RWPE1 (cell line): Measurements from ENCODE around the gene PLA2G1B.

Experiments used
- CTCF ChIA-PET: fragments of 350-600 bp; sonication (Branson Sonifier 250); formaldehyde crosslinking; extraction: SDS; loops from one replicate; lab custom pipeline; 2021; lab: Yijun Ruan, JAX
- POLR2A ChIA-PET: fragments of 400-600 bp; formaldehyde crosslinking; extraction: SDS; loops from one replicate; lab custom pipeline; 2020; ENCODE audit warnings: antibody characterized with exemption; ENCODE audit not compliant: low non-redundant PET; lab: Yijun Ruan, JAX
- DNase-seq: peaks from one replicate; pipeline ENCODE4 v3.0.0; 2012; ENCODE audit warnings: low spot score
- H3K27ac ChIP-seq: fragments of 450-650 bp; 2 replicates; pipeline ENCODE4 v1.5.1; 2017
- TF ChIP-seq, protein P1 (sequence below): fragments of 450-650 bp; conservative IDR thresholded peaks from 2 replicates; pipeline ENCODE4 v1.5.1; 2017; ENCODE audit warnings: low read depth, mild to moderate bottlenecking

PLA2G1B gene

DNA sequence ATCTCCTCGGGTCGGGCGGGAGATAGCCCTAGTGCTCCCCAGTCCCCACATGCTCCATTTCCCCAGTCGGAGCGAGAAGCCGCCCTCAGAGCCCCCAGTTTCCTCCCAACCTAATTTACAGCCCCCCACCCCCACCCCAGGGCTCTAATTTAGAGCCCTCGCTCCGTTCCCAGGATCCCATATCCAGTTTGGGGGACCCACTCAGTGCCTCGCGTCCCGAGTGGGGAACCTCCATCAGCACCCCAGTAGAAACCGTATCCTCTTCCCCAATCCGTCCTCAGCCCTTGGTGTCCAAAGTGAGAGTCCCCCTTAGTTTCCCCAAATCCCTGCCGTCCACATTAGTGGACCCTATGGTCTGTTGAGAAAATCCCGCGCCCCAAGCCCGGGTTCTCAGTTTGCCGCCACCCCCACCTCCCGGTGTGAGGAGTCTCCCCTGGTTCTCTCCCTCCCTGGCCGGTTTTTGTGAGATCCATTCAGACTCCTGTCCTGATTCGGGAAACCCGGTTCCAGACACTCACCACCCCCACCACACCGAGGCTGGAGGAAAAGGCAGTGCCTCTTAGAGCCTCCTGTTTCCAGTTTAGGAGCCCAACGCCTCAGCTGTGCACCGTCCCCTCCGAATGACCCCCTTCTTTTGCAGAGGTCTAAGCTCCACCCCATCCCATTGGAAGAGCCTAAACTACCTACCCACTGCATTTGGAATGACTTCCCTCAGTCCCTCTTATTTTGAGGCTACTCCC is 42.2 kb upstream of the PLA2G1B start:
- no peak for DNase-seq
- POLR2A ChIA-PET = no interaction called here
- TF ChIP-seq, protein P1, sequence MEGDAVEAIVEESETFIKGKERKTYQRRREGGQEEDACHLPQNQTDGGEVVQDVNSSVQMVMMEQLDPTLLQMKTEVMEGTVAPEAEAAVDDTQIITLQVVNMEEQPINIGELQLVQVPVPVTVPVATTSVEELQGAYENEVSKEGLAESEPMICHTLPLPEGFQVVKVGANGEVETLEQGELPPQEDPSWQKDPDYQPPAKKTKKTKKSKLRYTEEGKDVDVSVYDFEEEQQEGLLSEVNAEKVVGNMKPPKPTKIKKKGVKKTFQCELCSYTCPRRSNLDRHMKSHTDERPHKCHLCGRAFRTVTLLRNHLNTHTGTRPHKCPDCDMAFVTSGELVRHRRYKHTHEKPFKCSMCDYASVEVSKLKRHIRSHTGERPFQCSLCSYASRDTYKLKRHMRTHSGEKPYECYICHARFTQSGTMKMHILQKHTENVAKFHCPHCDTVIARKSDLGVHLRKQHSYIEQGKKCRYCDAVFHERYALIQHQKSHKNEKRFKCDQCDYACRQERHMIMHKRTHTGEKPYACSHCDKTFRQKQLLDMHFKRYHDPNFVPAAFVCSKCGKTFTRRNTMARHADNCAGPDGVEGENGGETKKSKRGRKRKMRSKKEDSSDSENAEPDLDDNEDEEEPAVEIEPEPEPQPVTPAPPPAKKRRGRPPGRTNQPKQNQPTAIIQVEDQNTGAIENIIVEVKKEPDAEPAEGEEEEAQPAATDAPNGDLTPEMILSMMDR = no peak
- CTCF ChIA-PET = interaction anchor here (0.6 kb wide), 1 partner anchor 133 kb away, joined by 5 read pairs; no protein-coding TSS in a partner anchor
- no peak overlapping the region for H3K27ac ChIP-seq

DNA sequence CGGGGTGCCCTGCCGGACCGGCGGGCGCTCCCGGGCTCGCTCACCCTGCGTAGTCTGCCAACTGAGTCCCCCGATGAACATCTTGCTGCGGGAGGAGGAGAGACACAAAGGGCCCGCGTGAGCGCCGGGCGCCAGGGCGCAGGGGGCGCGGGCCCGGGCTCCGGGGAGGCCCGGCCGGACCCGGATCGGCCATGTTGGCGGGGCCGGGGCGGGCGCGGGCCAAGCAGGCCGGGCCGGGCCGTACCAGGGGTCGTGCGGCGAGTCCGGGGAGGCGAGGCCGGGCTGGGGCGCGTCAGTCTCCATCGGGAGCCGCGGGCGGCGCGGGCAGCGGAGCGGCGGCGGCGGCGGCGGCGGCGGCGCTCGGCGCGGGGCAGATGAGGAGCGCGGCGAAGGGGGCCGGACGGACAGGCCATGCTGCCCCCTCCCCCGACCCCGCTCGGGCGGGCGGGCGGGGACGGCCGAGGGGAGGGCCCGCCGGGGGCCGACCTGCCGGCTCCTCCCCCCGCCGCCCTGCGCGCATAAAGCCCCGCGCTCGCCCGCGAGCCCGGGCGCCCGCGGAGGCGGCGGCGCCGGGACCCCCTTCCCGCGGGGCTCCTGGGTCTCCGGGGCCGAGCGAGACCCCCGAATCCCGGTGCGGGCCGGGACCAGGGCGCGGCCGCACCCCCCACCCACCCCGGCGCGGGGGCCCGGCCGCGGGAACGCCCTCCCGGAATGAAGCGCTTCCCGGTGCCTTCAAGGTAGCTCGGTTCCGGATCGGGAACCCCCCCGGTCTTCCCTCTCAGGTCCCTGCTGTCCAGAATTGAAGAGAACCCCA is 41.4 kb upstream of the PLA2G1B start, which contains the start of gene MSI1:
Gene MSI1, minus strand, starts transcription at position 376 of the 814 bp plus-strand sequence. Its CDS starts 73 bp downstream, at position 303.
- no peak for DNase-seq

DNA sequence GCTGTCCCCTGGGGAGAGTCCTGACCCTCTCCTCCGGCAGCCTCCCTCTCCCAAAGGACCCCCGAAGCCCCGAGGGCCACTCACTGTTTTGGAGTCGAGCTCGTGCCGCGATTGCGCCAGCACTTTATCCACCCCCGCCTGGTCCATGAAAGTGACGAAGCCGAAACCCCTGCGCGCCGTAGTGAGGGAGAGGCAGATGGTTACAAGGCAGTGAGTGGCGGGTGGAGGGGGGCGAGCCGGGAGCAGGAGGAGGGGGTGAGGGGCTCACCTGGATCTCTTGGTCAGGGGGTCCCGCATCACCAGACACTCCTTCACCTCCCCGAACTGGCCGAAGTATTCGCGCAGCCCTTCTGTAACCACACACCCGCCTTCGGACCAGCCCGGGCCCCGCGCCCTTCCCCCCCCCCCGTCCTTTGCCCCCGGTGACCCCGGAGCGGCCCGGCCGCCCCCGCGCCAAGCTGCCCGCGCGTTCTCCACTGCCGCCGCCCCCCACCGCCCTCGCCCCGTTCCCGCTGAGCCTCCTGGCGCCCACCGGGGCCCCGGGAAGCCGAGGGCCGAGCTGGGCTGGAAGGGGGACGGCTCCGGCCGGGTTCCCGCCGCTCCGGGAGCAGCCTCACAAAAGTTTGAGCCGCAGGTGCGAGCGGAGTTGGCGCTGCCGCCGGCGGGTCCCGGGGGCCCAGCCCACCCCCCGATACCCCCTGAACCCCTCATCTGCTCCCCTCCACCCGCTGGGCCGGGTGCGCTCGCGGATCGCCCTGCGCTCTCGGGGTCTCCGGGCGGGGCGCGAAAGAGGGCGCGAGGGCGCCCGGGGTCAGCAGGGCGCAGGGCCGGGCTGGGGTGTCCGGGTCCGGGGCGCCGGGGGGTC is 40.6 kb upstream of the PLA2G1B start:
- CTCF ChIA-PET = interaction anchor here (0.7 to 1.6 kb wide), 3 partner anchors 11 to 139 kb away, joined by 4 to 6 read pairs (median 5); no protein-coding TSS in a partner anchor
- DNase-seq = no peak
- TF ChIP-seq, protein P1 = no peak
- H3K27ac ChIP-seq = no peak overlapping the region
- POLR2A ChIA-PET = no interaction called here

More for the DNA sequence above, 41.4 kb upstream of the PLA2G1B start, which contains the start of gene MSI1:
- TF ChIP-seq, protein P1 = no peak
- no peak within 1 kb of the TSS for H3K27ac ChIP-seq
- ChIA-PET POLR2A (no interaction called here), CTCF (no interaction called here)

DNA sequence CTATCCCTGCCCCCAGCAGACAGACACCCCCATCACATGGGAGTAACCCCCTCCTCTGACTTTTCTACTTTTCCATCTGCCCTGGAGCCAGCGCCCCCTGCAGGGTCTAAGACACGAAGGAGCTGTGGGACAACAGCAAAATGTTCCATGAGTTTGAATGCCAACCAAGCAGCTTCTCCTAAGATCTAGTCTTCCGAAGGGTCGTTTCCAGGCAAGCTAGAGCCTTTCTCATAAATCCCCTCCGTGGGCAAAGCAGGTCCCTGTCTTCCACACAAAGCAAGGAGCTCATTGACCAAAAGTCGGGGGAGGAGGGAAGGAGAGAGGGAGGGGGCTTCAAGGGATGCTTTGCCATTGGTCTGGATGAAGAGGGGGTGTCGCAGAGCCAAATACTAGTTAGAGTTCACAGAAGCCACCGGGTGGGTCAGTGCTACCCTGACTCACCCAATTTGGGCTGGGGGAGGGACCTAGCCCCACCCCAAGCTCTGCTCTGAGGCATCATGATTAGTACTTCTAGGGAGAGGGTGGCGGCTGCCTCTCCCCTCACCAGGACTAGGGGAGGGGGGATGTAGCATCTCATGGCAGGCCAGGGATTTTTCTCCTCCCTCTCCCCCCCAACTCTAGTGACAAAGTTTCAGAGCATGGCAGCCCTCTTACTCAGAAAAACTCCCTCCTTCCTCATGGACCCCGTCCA is 39.8 kb upstream of the PLA2G1B start:
- POLR2A ChIA-PET = no interaction called here
- no peak for DNase-seq
- TF ChIP-seq, protein P1 = no peak
- no peak overlapping the region for H3K27ac ChIP-seq
- CTCF ChIA-PET = interaction anchor here (0.6 to 1.6 kb wide), 8 partner anchors 7 to 139 kb away, joined by 3 to 8 read pairs (median 4); partner anchors contain the start of gene SIRT4

DNA sequence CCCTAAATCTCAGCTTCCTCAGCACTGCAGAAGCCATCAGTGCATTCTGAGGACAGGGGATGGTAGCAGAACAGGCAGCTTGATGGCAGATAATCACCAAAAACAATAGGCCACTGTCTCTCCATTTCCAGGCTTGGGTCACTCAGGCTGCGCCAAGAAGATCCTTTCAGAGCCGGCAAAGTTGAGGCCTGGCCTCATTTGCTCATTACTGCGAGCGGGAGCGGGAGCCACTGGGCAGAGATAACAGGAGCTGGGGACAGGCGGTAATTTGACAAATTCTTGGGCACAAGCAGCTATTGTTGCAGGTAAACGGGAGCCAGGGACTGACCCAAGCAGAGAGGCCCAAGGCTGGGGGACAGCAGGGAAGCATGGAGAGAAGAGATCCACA is 39.3 kb upstream of the PLA2G1B start:
- no peak for DNase-seq
- TF ChIP-seq, protein P1 = no peak
- H3K27ac ChIP-seq = no peak overlapping the region
- ChIA-PET POLR2A (no interaction called here), CTCF (interaction anchor here (0.6 to 1.6 kb wide), 6 partner anchors 8 to 65 kb away, joined by 3 to 8 read pairs (median 4); partner anchors contain the start of gene SIRT4)
